BJ (cell line): ENCODE results near the gene LMAN2. TPM values are rescaled to one million over a fixed set of nuclear protein-coding genes. Genes with fewer than 3 reads are reported as not detected.
"Not testable (repeated sequence)": the region's sequence is repeated elsewhere in the genome, so short reads cannot be mapped to it uniquely, and the experiment has no call there.

Experiments
- CTCF ChIA-PET: fragments of 350-600 bp; formaldehyde crosslinking; extraction: SDS; loops from one replicate; lab custom pipeline; 2021; ENCODE audit warnings: antibody characterized with exemption, inconsistent platforms; lab: Yijun Ruan, JAX
- POLR2A ChIA-PET: fragments of 300-600 bp; sonication (Branson Sonifier 250); formaldehyde crosslinking; extraction: SDS; loops from one replicate; lab custom pipeline; 2021; ENCODE audit warnings: antibody characterized with exemption; lab: Charles Lee
- DNase-seq: peaks from one replicate; pipeline ENCODE4 v3.0.0-alpha.2; 2011; ENCODE audit warnings: low read depth
- H3K27me3 ChIP-seq: 2 replicates; pipeline ENCODE4 v1.6.0; 2011; ENCODE audit warnings: low read length; ENCODE audit not compliant: control insufficient read depth, insufficient read depth
- H3K36me3 ChIP-seq: 2 replicates; pipeline ENCODE4 v1.5.1; 2011; ENCODE audit warnings: low read length; ENCODE audit not compliant: control insufficient read depth, insufficient read depth
- H3K4me3 ChIP-seq: 2 replicates; pipeline ENCODE4 v1.5.1; 2011; ENCODE audit warnings: low read depth, mild to moderate bottlenecking, control low read depth, low read length
- polyA plus RNA-seq: library from polyadenylated mRNA; depleted of rRNA; stranded (reverse); fragments of >200 nt; gene quantifications from 2 replicates; pipeline ENCODE4 v1.2.3, GENCODE V29; 2011
- TF ChIP-seq, protein P1 (sequence below): IDR thresholded peaks from 2 replicates; pipeline ENCODE4 v1.5.1; 2011; ENCODE audit warnings: low read depth, mild to moderate bottlenecking, control low read depth, inconsistent platforms, low read length, moderate library complexity; ENCODE audit not compliant: insufficient read depth

Gene LMAN2
- polyA plus RNA-seq, 1 experiment: 248 TPM

DNA sequence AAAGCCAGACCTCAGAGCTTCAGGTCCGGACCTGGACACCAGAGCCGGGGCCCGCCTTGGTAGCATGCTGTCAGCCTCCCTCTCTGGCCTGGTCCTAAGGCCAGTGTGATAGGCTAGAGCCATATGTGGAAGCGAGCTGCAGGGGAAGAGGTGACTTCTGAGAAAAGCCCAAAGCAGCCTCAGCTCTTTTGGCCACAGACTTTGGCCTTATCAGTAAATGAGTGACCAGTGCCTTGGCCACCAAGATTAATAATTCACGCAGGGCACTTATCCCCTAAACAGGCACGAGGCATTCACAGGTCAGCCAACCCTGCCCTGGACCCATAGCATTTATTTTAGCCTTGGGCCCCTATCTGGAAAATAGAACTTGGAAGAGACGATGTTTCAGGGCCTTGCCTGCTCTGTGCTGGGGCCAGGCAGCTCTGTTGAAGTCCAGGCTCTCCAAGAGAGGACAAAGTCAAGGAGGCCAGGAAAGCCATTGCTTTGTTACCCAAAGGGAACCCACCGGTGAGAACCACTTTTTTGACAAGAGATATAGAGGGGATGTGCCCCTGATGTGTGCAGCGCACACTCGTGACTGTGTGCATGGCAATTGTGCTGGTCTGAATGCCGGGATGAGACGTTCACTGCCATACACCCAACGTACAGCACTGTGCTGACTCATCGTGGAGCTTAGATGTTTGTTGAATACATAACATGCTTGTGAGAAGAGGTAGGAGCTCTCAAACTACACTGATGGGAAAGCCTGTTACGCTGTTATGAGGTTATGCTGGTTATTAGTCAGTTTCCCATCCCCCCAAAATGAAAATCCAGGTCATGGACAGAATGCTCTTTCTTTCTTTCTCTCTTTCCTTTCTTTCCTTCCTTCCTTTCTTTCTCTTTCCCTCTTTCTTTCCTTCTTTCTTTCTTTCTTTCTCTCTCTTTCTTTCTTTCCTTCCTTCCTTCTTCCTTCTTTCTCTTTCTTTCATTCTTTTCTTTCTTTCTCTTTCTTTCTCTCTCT is 27.7 kb upstream of the LMAN2 start:
- H3K27me3 ChIP-seq: peaks cover 10% of the 10 kb centered on the region
- CTCF ChIA-PET: interaction anchor here (0.7 to 4.0 kb wide), 6 partner anchors 9 to 75 kb away, joined by 3 to 39 read pairs (median 10); no protein-coding TSS in a partner anchor
- H3K4me3 ChIP-seq: no peak overlapping the region
- POLR2A ChIA-PET: no interaction called here
- H3K36me3 ChIP-seq: no peaks in the 10 kb centered on the region
- TF ChIP-seq, protein P1, sequence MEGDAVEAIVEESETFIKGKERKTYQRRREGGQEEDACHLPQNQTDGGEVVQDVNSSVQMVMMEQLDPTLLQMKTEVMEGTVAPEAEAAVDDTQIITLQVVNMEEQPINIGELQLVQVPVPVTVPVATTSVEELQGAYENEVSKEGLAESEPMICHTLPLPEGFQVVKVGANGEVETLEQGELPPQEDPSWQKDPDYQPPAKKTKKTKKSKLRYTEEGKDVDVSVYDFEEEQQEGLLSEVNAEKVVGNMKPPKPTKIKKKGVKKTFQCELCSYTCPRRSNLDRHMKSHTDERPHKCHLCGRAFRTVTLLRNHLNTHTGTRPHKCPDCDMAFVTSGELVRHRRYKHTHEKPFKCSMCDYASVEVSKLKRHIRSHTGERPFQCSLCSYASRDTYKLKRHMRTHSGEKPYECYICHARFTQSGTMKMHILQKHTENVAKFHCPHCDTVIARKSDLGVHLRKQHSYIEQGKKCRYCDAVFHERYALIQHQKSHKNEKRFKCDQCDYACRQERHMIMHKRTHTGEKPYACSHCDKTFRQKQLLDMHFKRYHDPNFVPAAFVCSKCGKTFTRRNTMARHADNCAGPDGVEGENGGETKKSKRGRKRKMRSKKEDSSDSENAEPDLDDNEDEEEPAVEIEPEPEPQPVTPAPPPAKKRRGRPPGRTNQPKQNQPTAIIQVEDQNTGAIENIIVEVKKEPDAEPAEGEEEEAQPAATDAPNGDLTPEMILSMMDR: no peak
- DNase-seq: no peak

DNA sequence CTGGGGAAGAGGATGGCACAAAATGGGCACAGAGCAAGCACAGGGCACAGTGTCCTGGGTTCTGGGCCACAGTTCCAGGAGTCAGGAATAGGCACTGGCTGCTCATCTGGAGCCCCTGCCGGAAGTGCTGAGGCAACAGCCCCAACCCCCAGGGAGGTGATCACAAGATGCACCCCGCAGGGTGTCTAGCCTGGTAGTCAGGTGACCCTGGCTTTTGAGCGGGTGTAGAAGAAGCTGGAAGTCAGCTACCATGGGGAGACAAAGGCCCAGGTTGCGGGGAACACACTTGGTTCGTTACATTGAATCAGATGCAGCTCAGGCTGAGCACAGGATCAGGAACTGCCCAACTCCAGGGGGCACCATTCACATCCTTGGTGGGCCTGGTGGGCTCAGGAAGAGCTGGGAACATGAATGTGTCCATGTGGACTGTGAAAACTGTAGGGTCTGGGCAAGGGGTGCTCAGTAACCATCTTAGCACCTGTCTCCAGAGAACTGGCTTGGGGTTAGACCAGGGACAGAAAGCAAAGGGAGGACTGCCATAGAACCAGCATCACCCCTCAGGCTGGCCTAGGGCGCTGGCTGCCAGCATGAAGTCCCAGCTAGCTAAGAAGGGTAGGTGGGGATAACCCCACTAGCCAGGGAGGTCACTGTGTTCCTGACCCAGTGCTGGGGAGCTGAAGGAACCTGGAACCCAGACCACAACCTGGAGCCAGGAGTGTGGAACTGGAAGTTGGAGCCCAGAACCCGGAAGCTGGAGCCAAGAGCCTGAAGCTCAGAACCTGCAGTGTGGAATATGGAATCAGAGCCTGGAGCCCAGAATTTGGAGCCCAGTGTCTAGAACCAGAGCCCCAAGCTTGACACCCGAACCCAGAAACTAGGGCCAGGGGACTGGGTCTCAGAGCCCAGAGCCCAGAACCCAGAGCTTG is 26.6 kb upstream of the LMAN2 start:
- Histone ChIP-seq H3K4me3 (no peak overlapping the region), H3K36me3 (no peaks in the 10 kb centered on the region), H3K27me3 (peaks cover 10% of the 10 kb centered on the region)
- TF ChIP-seq, protein P1: no peak
- DNase-seq: no peak
- CTCF ChIA-PET: interaction anchor here (0.8 to 4.0 kb wide), 6 partner anchors 8 to 76 kb away, joined by 3 to 39 read pairs (median 10); no protein-coding TSS in a partner anchor
- POLR2A ChIA-PET: no interaction called here

DNA sequence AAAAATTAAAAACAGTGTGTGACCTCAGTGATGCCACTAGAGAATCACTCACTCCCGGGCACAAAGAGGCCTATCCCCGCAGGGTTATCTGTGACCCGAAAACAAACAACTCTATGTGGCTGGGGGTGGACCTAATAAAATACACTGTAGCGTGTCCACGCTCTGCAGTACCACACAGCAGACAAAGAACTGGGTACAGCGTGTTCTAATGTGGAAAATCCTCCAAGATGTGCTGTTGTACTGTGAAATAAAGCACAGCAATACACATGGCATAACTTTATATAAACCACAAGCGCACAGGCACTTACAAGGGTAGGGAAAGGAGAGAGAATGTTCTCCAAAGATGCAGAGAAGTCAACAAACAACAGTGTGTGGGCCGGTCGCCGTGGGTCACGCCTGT is 24.6 kb upstream of the LMAN2 start:
- POLR2A ChIA-PET: no interaction called here

DNA sequence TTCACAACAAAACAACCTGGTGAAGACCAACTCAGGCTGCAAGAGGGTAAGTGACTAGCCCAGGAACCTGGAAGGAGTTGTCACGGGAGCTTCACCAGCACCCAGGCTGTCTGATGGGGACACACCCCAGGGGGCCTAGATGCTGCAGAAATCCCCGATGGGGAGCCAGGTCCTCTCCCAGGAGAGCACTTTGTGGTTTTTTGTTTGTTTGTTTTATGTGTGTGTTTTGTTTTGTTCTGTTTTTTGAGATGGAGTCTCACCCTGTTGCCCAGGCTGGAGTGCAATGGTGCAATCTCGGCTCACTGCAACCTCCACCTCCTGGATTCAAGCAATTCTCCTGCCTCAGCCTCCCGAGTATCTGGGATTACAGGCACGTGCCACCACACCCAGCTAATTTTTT is 24.0 kb upstream of the LMAN2 start:
- H3K36me3 ChIP-seq, POLR2A ChIA-PET, H3K4me3 ChIP-seq, DNase-seq, H3K27me3 ChIP-seq: not testable (repeated sequence)
- CTCF ChIA-PET: interaction anchor here (0.9 to 1.4 kb wide), 3 partner anchors 9 to 15 kb away, joined by 3 to 4 read pairs (median 3); no protein-coding TSS in a partner anchor

More for the DNA sequence above, 24.6 kb upstream of the LMAN2 start:
- TF ChIP-seq, protein P1: no peak
- Histone ChIP-seq H3K27me3 (no peaks in the 10 kb centered on the region; the same call in 1 of the 2 replicates), H3K36me3 (no peaks in the 10 kb centered on the region), H3K4me3 (no peak overlapping the region)
- no peak for DNase-seq
- CTCF ChIA-PET: interaction anchor here (1.0 to 3.9 kb wide), 3 partner anchors 9 to 14 kb away, joined by 3 to 39 read pairs (median 3); no protein-coding TSS in a partner anchor

DNA sequence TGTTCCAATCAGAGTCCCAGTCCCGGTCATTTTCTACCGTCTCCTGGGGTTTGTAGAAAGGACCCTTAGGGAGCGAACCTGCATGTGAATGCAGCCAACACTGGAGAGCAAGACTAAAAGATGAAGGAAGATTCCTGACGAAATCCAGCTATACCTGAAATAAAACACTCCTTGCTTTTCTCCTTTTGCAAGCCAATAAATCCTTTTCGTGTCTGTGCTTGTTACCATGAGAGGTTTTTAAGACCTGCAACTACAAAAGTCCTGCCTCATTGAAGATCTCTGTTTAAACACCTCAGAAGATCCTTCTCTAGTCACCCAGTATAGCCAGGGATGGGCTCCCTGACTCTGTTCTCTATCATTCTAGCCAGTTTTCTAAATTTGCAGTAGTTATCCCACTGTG is 22.7 kb upstream of the LMAN2 start:
- no peaks in the 10 kb centered on the region for H3K36me3 ChIP-seq
- no peaks in the 10 kb centered on the region; the same call in 1 of the 2 replicates for H3K27me3 ChIP-seq
- TF ChIP-seq, protein P1: no peak
- POLR2A ChIA-PET: no interaction called here
- CTCF ChIA-PET: interaction anchor here (0.9 to 5.7 kb wide), 3 partner anchors 16 to 80 kb away, joined by 3 to 50 read pairs (median 4); no protein-coding TSS in a partner anchor
- DNase-seq: no peak
- H3K4me3 ChIP-seq: no peak overlapping the region
